Mesenchymal stem cell (in vitro differentiated cells and primary cell): Measurements from ENCODE around the gene KCNA1.

Experiments used
- DNase-seq: peaks from one replicate; pipeline ENCODE4 v3.0.0-alpha.2; 2013
- H2AFZ ChIP-seq: one replicate; pipeline ENCODE4 v1.6.1; 2013; ENCODE audit warnings: low read depth, mild to moderate bottlenecking, control low read depth, inconsistent platforms, low read length, moderate library complexity
- H2AK5ac ChIP-seq: 2 replicates; pipeline ENCODE4 v1.6.1; 2013; ENCODE audit warnings: low read length, moderate library complexity, mild to moderate bottlenecking, inconsistent platforms; ENCODE audit not compliant: severe bottlenecking
- H2BK120ac ChIP-seq: one replicate; pipeline ENCODE4 v1.6.1; 2013; ENCODE audit warnings: low read depth, mild to moderate bottlenecking, inconsistent platforms, low read length, moderate library complexity
- H2BK12ac ChIP-seq, 2 experiments: one replicate each; pipeline ENCODE4 v1.6.1; 2013; ENCODE audit warnings: inconsistent platforms in 2 of 2, low read length in 2 of 2, mild to moderate bottlenecking in 2 of 2, moderate library complexity in 2 of 2, control low read depth in 1 of 2
- H2BK15ac ChIP-seq: one replicate; pipeline ENCODE4 v1.6.1; 2013; ENCODE audit warnings: mild to moderate bottlenecking, low read depth, inconsistent platforms; ENCODE audit not compliant: poor library complexity, severe bottlenecking
- H2BK5ac ChIP-seq: 2 replicates; pipeline ENCODE4 v1.6.1; 2013; ENCODE audit warnings: low read depth, mild to moderate bottlenecking, low read length, control low read depth, inconsistent platforms; ENCODE audit not compliant: poor library complexity, severe bottlenecking
- H3K14ac ChIP-seq, 2 experiments: one replicate each; pipeline ENCODE4 v1.6.1; 2013; ENCODE audit warnings: inconsistent platforms in 2 of 2, low read length in 2 of 2, control low read depth in 1 of 2, mild to moderate bottlenecking in 1 of 2, moderate library complexity in 1 of 2
- H3K18ac ChIP-seq, 2 experiments: one replicate each; pipeline ENCODE4 v1.6.1; 2013; ENCODE audit warnings: inconsistent platforms in 2 of 2, low read length in 2 of 2, control low read depth in 1 of 2, low read depth in 1 of 2, mild to moderate bottlenecking in 1 of 2
- H3K23ac ChIP-seq, 2 experiments: one replicate each; pipeline ENCODE4 v1.6.1; 2013; ENCODE audit warnings: inconsistent platforms in 2 of 2, low read length in 2 of 2, mild to moderate bottlenecking in 2 of 2, moderate library complexity in 2 of 2, control low read depth in 1 of 2
- H3K27ac ChIP-seq: 2 replicates; pipeline ENCODE4 v1.5.1; 2013; ENCODE audit warnings: mild to moderate bottlenecking, moderate library complexity, low read length, control low read depth, inconsistent platforms; ENCODE audit not compliant: poor library complexity, severe bottlenecking
- H3K27me3 ChIP-seq, 2 experiments: 2 replicates each; pipeline versions ENCODE4 v1.6.1 to v1.7.0; 2013; ENCODE audit warnings: low read length in 2 of 2, mild to moderate bottlenecking in 2 of 2, moderate library complexity in 2 of 2, control low read depth in 1 of 2, inconsistent platforms in 1 of 2; ENCODE audit not compliant: control insufficient read depth in 1 of 2, insufficient read depth in 1 of 2
- H3K36me3 ChIP-seq, 2 experiments: 2 replicates each; pipeline versions ENCODE4 v1.6.1 to v1.7.0; 2013; ENCODE audit warnings: low read length in 2 of 2, control low read depth in 1 of 2, inconsistent platforms in 1 of 2, low read depth in 1 of 2, mild to moderate bottlenecking in 1 of 2; ENCODE audit not compliant: insufficient read depth in 2 of 2, control insufficient read depth in 1 of 2
- H3K4ac ChIP-seq, 2 experiments: one replicate each; pipeline ENCODE4 v1.6.1; 2013; ENCODE audit warnings: inconsistent platforms in 2 of 2, low read length in 2 of 2, mild to moderate bottlenecking in 2 of 2, moderate library complexity in 2 of 2, control low read depth in 1 of 2, low read depth in 1 of 2
- H3K4me1 ChIP-seq: 2 replicates; pipeline ENCODE4 v1.6.1; 2013; ENCODE audit warnings: low read depth, low read length, control low read depth; ENCODE audit not compliant: control insufficient read depth, insufficient read depth
- H3K4me2 ChIP-seq: 2 replicates; pipeline ENCODE4 v1.6.1; 2013; ENCODE audit warnings: low read length, mild to moderate bottlenecking, inconsistent platforms; ENCODE audit not compliant: poor library complexity, severe bottlenecking
- H3K4me3 ChIP-seq, 2 experiments: 2 replicates each; pipeline versions ENCODE4 v1.5.1 to v1.7.0; 2013; ENCODE audit warnings: low read length in 2 of 2, mild to moderate bottlenecking in 2 of 2, control low read depth in 1 of 2, low read depth in 1 of 2; ENCODE audit not compliant: insufficient read depth in 1 of 2
- H3K79me1 ChIP-seq: replicated peaks from 2 replicates; pipeline ENCODE4 v1.6.1; 2013; ENCODE audit warnings: mild to moderate bottlenecking, control low read depth, low read length, inconsistent platforms; ENCODE audit not compliant: poor library complexity, severe bottlenecking
- H3K9ac ChIP-seq: 2 replicates; pipeline ENCODE4 v1.7.0; 2013; ENCODE audit warnings: mild to moderate bottlenecking, low read length, moderate library complexity
- H3K9me3 ChIP-seq: 2 replicates; pipeline ENCODE4 v1.7.0; 2013; ENCODE audit warnings: mild to moderate bottlenecking, low read length; ENCODE audit not compliant: control insufficient read depth
- H4K8ac ChIP-seq: one replicate; pipeline ENCODE4 v1.6.1; 2013; ENCODE audit warnings: inconsistent platforms, mild to moderate bottlenecking, low read length, moderate library complexity
- H4K91ac ChIP-seq: one replicate; pipeline ENCODE4 v1.6.1; 2013; ENCODE audit warnings: mild to moderate bottlenecking, low read length, inconsistent platforms
- WGBS: methylation state at CpG from one replicate; pipeline ENCODE4 v1.1.7; 2013; ENCODE audit warnings: mixed read lengths; 5-methylcytosine and 5-hydroxymethylcytosine counted together

KCNA1 gene

GRCh38 chr12:4958697-4959375 lies 49.1 kb downstream of the KCNA1 start:
- Histone ChIP-seq H2BK12ac (no peak overlapping the region), H3K79me1 (no peaks in the 10 kb centered on the region), H2BK120ac (no peak overlapping the region), H3K23ac (no peak overlapping the region), H3K9ac (no peak overlapping the region), H3K14ac (no peak overlapping the region), H2AK5ac (no peak overlapping the region), H2BK5ac (no peak overlapping the region), H2BK15ac (no peak overlapping the region), H3K4me3 (no peak overlapping the region), H3K27ac (no peak overlapping the region), H3K36me3 (no peaks in the 10 kb centered on the region), H4K91ac (no peak overlapping the region), H4K8ac (no peak overlapping the region), H2AFZ (no peak overlapping the region), H3K4me2 (no peak overlapping the region), H3K18ac (no peak overlapping the region), H3K4me1 (no peaks in the 10 kb centered on the region), H3K27me3 (no peaks in the 10 kb centered on the region), H3K4ac (no peak overlapping the region), H3K9me3 (no peaks in the 10 kb centered on the region)
- WGBS, result 68% methylated on average over 5 of the region's 6 CpGs
- DNase-seq, result no peak

DNA sequence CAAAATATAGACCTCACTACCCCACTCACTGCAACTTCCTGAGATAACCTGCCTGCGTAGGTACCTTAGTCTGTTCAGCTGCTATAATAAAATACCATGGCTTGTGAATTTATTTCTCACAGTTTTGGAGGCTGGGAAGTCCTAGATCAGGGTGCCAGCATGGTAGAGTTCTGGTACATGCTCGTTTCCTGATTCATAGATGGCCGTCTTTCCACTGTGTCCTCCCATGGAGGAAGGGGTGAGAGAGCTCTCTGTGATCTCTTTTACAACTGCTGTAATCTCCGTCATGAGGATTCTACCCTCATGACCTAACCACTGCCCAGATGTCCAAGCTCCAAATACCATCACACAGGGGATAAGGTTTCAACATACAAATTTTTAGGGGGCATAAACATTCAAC lies 49.7 kb downstream of the KCNA1 start:
- H2AFZ ChIP-seq, result no peak overlapping the region
- H3K4me1 ChIP-seq, result no peaks in the 10 kb centered on the region
- H3K23ac ChIP-seq, result no peak overlapping the region
- H2BK120ac ChIP-seq, result no peak overlapping the region
- H4K8ac ChIP-seq, result no peak overlapping the region
- H3K27ac ChIP-seq, result no peak overlapping the region
- H3K4me3 ChIP-seq, result no peak overlapping the region
- H2BK5ac ChIP-seq, result no peak overlapping the region
- H4K91ac ChIP-seq, result no peak overlapping the region
- H3K4ac ChIP-seq, result no peak overlapping the region
- H3K27me3 ChIP-seq, result peaks cover 0 to 1% of the 10 kb centered on the region in 2 experiments
- no peaks in the 10 kb centered on the region for H3K9me3 ChIP-seq
- no peaks in the 10 kb centered on the region for H3K79me1 ChIP-seq
- no peak for DNase-seq
- H2BK12ac ChIP-seq, result no peak overlapping the region
- 55% methylated on average over 4 of the region's 4 CpGs for WGBS
- H2BK15ac ChIP-seq, result no peak overlapping the region
- no peak overlapping the region for H3K4me2 ChIP-seq
- H3K18ac ChIP-seq, result no peak overlapping the region
- H2AK5ac ChIP-seq, result no peak overlapping the region
- H3K9ac ChIP-seq, result no peak overlapping the region
- H3K14ac ChIP-seq, result no peak overlapping the region
- H3K36me3 ChIP-seq, result no peaks in the 10 kb centered on the region

DNA sequence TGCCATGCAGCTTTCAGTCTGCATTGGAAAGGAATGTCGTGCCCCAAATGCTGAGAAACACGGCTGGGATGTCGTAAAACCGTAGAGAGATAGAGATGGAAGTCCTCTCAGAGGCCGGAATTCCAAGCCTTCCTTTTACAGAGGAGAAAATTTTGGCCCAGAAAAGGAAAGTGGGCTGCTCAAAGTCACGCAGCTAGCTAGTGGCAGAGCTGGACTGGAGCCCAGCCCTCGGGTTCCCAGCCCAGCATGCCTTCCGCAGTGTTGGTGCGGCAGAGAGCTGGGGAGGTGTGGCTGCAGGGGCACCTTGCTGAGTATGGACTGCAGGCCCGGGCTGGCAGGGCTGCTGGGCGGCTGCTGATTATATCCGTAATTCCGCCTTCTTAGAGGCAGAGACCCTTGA lies 50.3 kb downstream of the KCNA1 start:
- Histone ChIP-seq H4K91ac (no peak overlapping the region), H4K8ac (no peak overlapping the region), H3K9ac (no peak overlapping the region), H3K18ac (no peak overlapping the region), H3K4me2 (no peak overlapping the region), H3K4me1 (no peaks in the 10 kb centered on the region), H3K14ac (no peak overlapping the region), H2AFZ (no peak overlapping the region), H3K4ac (no peak overlapping the region), H3K23ac (no peak overlapping the region), H3K27ac (no peak overlapping the region), H2BK5ac (no peak overlapping the region), H2AK5ac (no peak overlapping the region), H2BK120ac (no peak overlapping the region), H3K9me3 (no peaks in the 10 kb centered on the region), H3K79me1 (no peaks in the 10 kb centered on the region), H3K36me3 (no peaks in the 10 kb centered on the region), H3K4me3 (no peak overlapping the region), H2BK12ac (no peak overlapping the region), H2BK15ac (no peak overlapping the region), H3K27me3 (peaks cover 0 to 8% of the 10 kb centered on the region in 2 experiments)
- DNase-seq, result no peak
- 60% methylated on average over 13 of the region's 13 CpGs for WGBS

- Histone ChIP-seq H2BK12ac (no peak overlapping the region), H2BK120ac (no peak overlapping the region), H3K4me1 (no peaks in the 10 kb centered on the region), H2AFZ (no peak overlapping the region), H3K9ac (no peak overlapping the region), H3K27me3 (peaks cover 0 to 10% of the 10 kb centered on the region in 2 experiments), H3K36me3 (no peaks in the 10 kb centered on the region), H2BK5ac (no peak overlapping the region), H3K23ac (no peak overlapping the region), H4K8ac (no peak overlapping the region), H2BK15ac (no peak overlapping the region), H3K4ac (no peak overlapping the region), H3K4me3 (no peak overlapping the region), H3K4me2 (no peak overlapping the region), H3K27ac (no peak overlapping the region), H2AK5ac (no peak overlapping the region), H3K18ac (no peak overlapping the region), H4K91ac (no peak overlapping the region), H3K9me3 (no peaks in the 10 kb centered on the region), H3K14ac (no peak overlapping the region), H3K79me1 (no peaks in the 10 kb centered on the region)
- no peak for DNase-seq
- WGBS, result 84% methylated on average over 5 of the region's 6 CpGs
These were observed 50.8 kb downstream of the KCNA1 start for GRCh38 chr12:4960547-4960946.
